ENCODE results near the gene LRSAM1. TPM values are rescaled to one million over a fixed set of nuclear protein-coding genes. Genes with fewer than 3 reads are reported as not detected.

The LRSAM1 gene
- polyA plus RNA-seq, 1 experiment: 5.2 TPM

- Histone ChIP-seq H3K4me3 (ENCODE audit: low read depth, low read length) (peak overlapping the region; percentile 96), H3K36me3 (ENCODE audit: control insufficient read depth, insufficient read depth, low read length) (peaks cover 20% of the 10 kb centered on the region)
- CTCF ChIA-PET: interaction anchor here (0.7 to 1.4 kb wide), 3 partner anchors 9 to 15 kb away, joined by 3 to 4 read pairs (median 3); no protein-coding TSS in a partner anchor
Observed at GRCh38 chr9:127451858-127452656, 747 bp downstream of the LRSAM1 start.

GRCh38 chr9:127452691-127453090, 1.4 kb downstream of the LRSAM1 start:
- no peak overlapping the region; the same call in 1 of the 2 replicates for H3K4me3 ChIP-seq (ENCODE audit: low read depth, low read length)
- TF ChIP-seq CTCF (IDR thresholded peaks at IDR 0.05; ENCODE audit: insufficient read depth, low read depth, low read length): no peak
- POLR2A ChIA-PET: no interaction called here
- CTCF ChIA-PET: interaction anchor here (1.3 to 1.4 kb wide), 2 partner anchors 8 to 14 kb away, joined by 3 to 4 read pairs; no protein-coding TSS in a partner anchor
- DNase-seq (ENCODE audit: low read depth): no peak
- H3K36me3 ChIP-seq (ENCODE audit: control insufficient read depth, insufficient read depth, low read length): peaks cover 22% of the 10 kb centered on the region
- H3K27me3 ChIP-seq (ENCODE audit: control insufficient read depth, insufficient read depth, low read length): no peaks in the 10 kb centered on the region

More at GRCh38 chr9:127451858-127452656, 747 bp downstream of the LRSAM1 start:
- POLR2A ChIA-PET: interaction anchor here (0.6 kb wide), 1 partner anchor 28 kb away, joined by 3 read pairs; the partner anchor contains the start of gene ZNF79
- H3K27me3 ChIP-seq (ENCODE audit: control insufficient read depth, insufficient read depth, low read length): no peaks in the 10 kb centered on the region
- DNase-seq (ENCODE audit: low read depth): no peak
- 0 out of 2 replicates have a peak, but pooled peaks have one; percentile 4 for TF ChIP-seq CTCF (IDR thresholded peaks at IDR 0.05; ENCODE audit: insufficient read depth, low read depth, low read length)

GRCh38 chr9:127455324-127455992, 4.1 kb downstream of the LRSAM1 start:
- no peak for DNase-seq (ENCODE audit: low read depth)
- Histone ChIP-seq H3K27me3 (ENCODE audit: control insufficient read depth, insufficient read depth, low read length) (no peaks in the 10 kb centered on the region), H3K4me3 (ENCODE audit: low read depth, low read length) (no peak overlapping the region), H3K36me3 (ENCODE audit: control insufficient read depth, insufficient read depth, low read length) (peaks cover 17% of the 10 kb centered on the region)
- ChIA-PET POLR2A (no interaction called here), CTCF (interaction anchor here (0.5 to 1.7 kb wide), 4 partner anchors 9 to 514 kb away, joined by 3 to 7 read pairs (median 4); no protein-coding TSS in a partner anchor)
- TF ChIP-seq CTCF (IDR thresholded peaks at IDR 0.05; ENCODE audit: insufficient read depth, low read depth, low read length): 0 out of 2 replicates have a peak, but pooled peaks have one; percentile 33

GRCh38 chr9:127457191-127457878, 6.0 kb downstream of the LRSAM1 start:
- CTCF ChIA-PET: no interaction called here
- Histone ChIP-seq H3K27me3 (ENCODE audit: control insufficient read depth, insufficient read depth, low read length) (no peaks in the 10 kb centered on the region), H3K4me3 (ENCODE audit: low read depth, low read length) (no peak overlapping the region), H3K36me3 (ENCODE audit: control insufficient read depth, insufficient read depth, low read length) (peaks cover 31% of the 10 kb centered on the region)
- POLR2A ChIA-PET: no interaction called here
- DNase-seq (ENCODE audit: low read depth): no peak
- no peak for TF ChIP-seq CTCF (IDR thresholded peaks at IDR 0.05; ENCODE audit: insufficient read depth, low read depth, low read length)
